CD14-positive monocyte (primary cell): ENCODE measurements around the gene RFX3. TPM values are rescaled to one million over a fixed set of nuclear protein-coding genes. Genes with fewer than 3 reads are reported as not detected.
A peak's percentile ranks its signal among the peaks of the same experiment; 100 is the strongest.

Experiments
- DNase-seq, 3 donors: peaks; one replicate each; pipeline ENCODE4 v3.0.0-alpha.2; 2011 to 2022
- H2AFZ ChIP-seq: 2 replicates; pipeline ENCODE4 v1.6.0; 2012; ENCODE audit warnings: mild to moderate bottlenecking, low read depth, low read length, inconsistent platforms; ENCODE audit not compliant: insufficient read depth, poor library complexity, severe bottlenecking
- H3K27ac ChIP-seq, 2 donors: 1 replicate in 1 of 2; 2 replicates in 1 of 2; pipeline ENCODE4 v1.5.1; 2012 to 2013; ENCODE audit warnings: low read length in 2 of 2, control low read depth in 1 of 2, inconsistent platforms in 1 of 2, low read depth in 1 of 2, mild to moderate bottlenecking in 1 of 2
- H3K27me3 ChIP-seq, 2 donors: one replicate each; pipeline versions ENCODE4 v1.6.0 to v1.6.1; 2011 to 2013; ENCODE audit warnings: low read length in 2 of 2; ENCODE audit not compliant: control insufficient read depth in 2 of 2, insufficient read depth in 2 of 2
- H3K36me3 ChIP-seq, 2 donors: replicated peaks in 1 of 2; 1 replicate in 1 of 2; 2 replicates in 1 of 2; pipeline versions ENCODE4 v1.5.1 to v1.6.1; 2012 to 2013; ENCODE audit warnings: low read length in 2 of 2, control low read depth in 1 of 2, inconsistent platforms in 1 of 2, mild to moderate bottlenecking in 1 of 2; ENCODE audit not compliant: insufficient read depth in 2 of 2, control insufficient read depth in 1 of 2
- H3K4me1 ChIP-seq, 2 donors: 1 replicate in 1 of 2; 2 replicates in 1 of 2; pipeline versions ENCODE4 v1.5.1 to v1.6.1; 2012 to 2013; ENCODE audit warnings: low read length in 2 of 2, control low read depth in 1 of 2, inconsistent platforms in 1 of 2, mild to moderate bottlenecking in 1 of 2, moderate library complexity in 1 of 2; ENCODE audit not compliant: insufficient read depth in 2 of 2, control insufficient read depth in 1 of 2
- H3K4me2 ChIP-seq: replicated peaks from 2 replicates; pipeline ENCODE3; 2012; ENCODE audit warnings: low read length, moderate library complexity, mild to moderate bottlenecking; ENCODE audit not compliant: poor library complexity, severe bottlenecking; ENCODE audit errors: extremely low read depth
- H3K4me3 ChIP-seq, 3 experiments: fragments of 200-600 bp in 1 of 3; sonication (generic) in 1 of 3; replicated peaks in 1 of 3; 1 replicate in 2 of 3; 2 replicates in 1 of 3; pipeline ENCODE4 v1.5.1; 2011 to 2013; ENCODE audit warnings: low read length in 3 of 3, mild to moderate bottlenecking in 3 of 3, control low read depth in 2 of 3, low read depth in 2 of 3, inconsistent platforms in 1 of 3, moderate library complexity in 1 of 3
- H3K79me2 ChIP-seq: 2 replicates; pipeline ENCODE4 v1.6.0; 2012; ENCODE audit warnings: mild to moderate bottlenecking, control low read depth, inconsistent platforms, low read length, moderate library complexity; ENCODE audit not compliant: insufficient read depth
- H3K9ac ChIP-seq: 2 replicates; pipeline ENCODE4 v1.6.0; 2017; ENCODE audit warnings: low read length, mild to moderate bottlenecking; ENCODE audit not compliant: insufficient read depth, poor library complexity, severe bottlenecking
- H3K9me3 ChIP-seq, 2 donors: replicated peaks in 1 of 2; 1 replicate in 1 of 2; 2 replicates in 1 of 2; pipeline versions ENCODE4 v1.5.1 to v1.6.1; 2012 to 2013; ENCODE audit warnings: low read length in 2 of 2, control low read depth in 1 of 2; ENCODE audit not compliant: control insufficient read depth in 1 of 2, insufficient read depth in 1 of 2
- H4K20me1 ChIP-seq: 2 replicates; pipeline ENCODE4 v1.6.0; 2012; ENCODE audit warnings: mild to moderate bottlenecking, low read length, control low read depth, moderate library complexity; ENCODE audit not compliant: insufficient read depth
- H3K27ac Mint-ChIP-seq, 7 donors: one replicate each; pipeline ENCODE4 v1.8.0; 2020; ENCODE audit warnings: mild to moderate bottlenecking in 7 of 7, mixed read lengths in 7 of 7, moderate library complexity in 6 of 7, inconsistent platforms in 2 of 7
- H3K27me3 Mint-ChIP-seq, 3 donors: one replicate each; pipeline ENCODE4 v1.8.0; 2021 to 2022; ENCODE audit warnings: low read depth in 3 of 3, mild to moderate bottlenecking in 3 of 3, mixed read lengths in 3 of 3, moderate library complexity in 3 of 3, inconsistent platforms in 1 of 3
- H3K36me3 Mint-ChIP-seq, 2 donors: one replicate each; pipeline ENCODE4 v1.8.0; 2020; ENCODE audit warnings: mixed read lengths in 2 of 2, inconsistent platforms in 1 of 2, mild to moderate bottlenecking in 1 of 2
- H3K4me1 Mint-ChIP-seq: one replicate; pipeline ENCODE4 v1.8.0; 2020; ENCODE audit warnings: mild to moderate bottlenecking, mixed read lengths
- H3K4me3 Mint-ChIP-seq, 2 donors: one replicate each; pipeline ENCODE4 v1.8.0; 2020; ENCODE audit warnings: mild to moderate bottlenecking in 2 of 2, mixed read lengths in 2 of 2, moderate library complexity in 1 of 2
- H3K9me3 Mint-ChIP-seq, 7 donors: one replicate each; pipeline ENCODE4 v1.8.0; 2020 to 2022; ENCODE audit warnings: mixed read lengths in 7 of 7, mild to moderate bottlenecking in 6 of 7, moderate library complexity in 6 of 7, inconsistent platforms in 2 of 7
- CTCF ChIP-seq: fragments of 200-600 bp; IDR thresholded peaks from one replicate; pipeline ENCODE4 v1.8.0; 2022; ENCODE audit warnings: antibody characterized with exemption, mild to moderate bottlenecking
- WGBS: methylation state at CpG from one replicate; pipeline ENCODE4 v1.1.5; 2013; ENCODE audit warnings: missing lambda C conversion rate; ENCODE audit not compliant: insufficient coverage; 5-methylcytosine and 5-hydroxymethylcytosine counted together
- intact Hi-C, 2 donors: fragments of 100-400 bp; cut with micrococcal nuclease; formaldehyde crosslinking; loops; one replicate each; pipeline versions ENCODE4 v1.15.0 to v1.15.1; 2023
- polyA plus RNA-seq, 3 donors: library from polyadenylated mRNA; depleted of rRNA in 1 of 3; unstranded in 2 of 3; stranded (reverse) in 1 of 3; fragments of 300-500 nt in 2 of 3; fragments of >200 nt in 1 of 3; fragmentation: Illumina TruSeq in 2 of 3; gene quantifications; 1 replicate in 2 of 3; 2 replicates in 1 of 3; pipeline ENCODE4 v1.2.3, GENCODE V29; 2012 to 2021

RFX3 gene
- polyA plus RNA-seq, 3 donors, result 1.7 to 5.2 (median 3.2) TPM

DNA sequence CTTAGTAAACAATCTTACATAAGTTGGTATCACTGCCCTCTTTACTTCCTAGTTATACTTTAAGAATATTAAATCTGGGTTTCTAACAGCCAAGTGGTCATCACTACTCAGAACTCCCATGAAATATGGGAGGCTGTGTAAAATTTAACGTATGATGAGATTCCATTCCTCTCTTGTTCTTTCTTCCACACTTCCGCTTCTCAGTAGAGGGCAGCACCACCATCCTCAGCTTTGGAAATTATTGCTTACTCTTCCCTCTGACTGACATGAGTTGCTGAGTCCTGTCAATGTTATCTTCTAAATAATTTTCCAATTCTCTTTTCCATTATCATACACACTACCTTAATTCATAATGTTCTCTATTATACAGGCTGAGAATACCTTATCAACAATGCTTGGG lies 194.0 kb downstream of the RFX3 start:
- H3K9me3 ChIP-seq, result no peaks in the 10 kb centered on the region
- intact Hi-C loops, result no loop called here
- no peak overlapping the region for H3K9ac ChIP-seq
- no peak overlapping the region for H3K4me3 ChIP-seq
- no peaks in the 10 kb centered on the region for H3K9me3 Mint-ChIP-seq
- no peaks in the 10 kb centered on the region for H3K36me3 ChIP-seq
- no peaks in the 10 kb centered on the region for H3K79me2 ChIP-seq
- H2AFZ ChIP-seq, result no peak overlapping the region
- no peaks in the 10 kb centered on the region for H3K4me1 Mint-ChIP-seq
- WGBS, result no CpG with 5 or more reads among the region's 2 CpGs
- H3K27ac ChIP-seq, result no peak overlapping the region
- no peaks in the 10 kb centered on the region for H3K27me3 Mint-ChIP-seq
- H4K20me1 ChIP-seq, result no peaks in the 10 kb centered on the region
- no peak overlapping the region for H3K27ac Mint-ChIP-seq
- H3K27me3 ChIP-seq, result no peaks in the 10 kb centered on the region
- DNase-seq, result peak in 2 of 3 donors; percentile 2 to 5
- peaks cover 0 to 4% of the 10 kb centered on the region in 2 donors for H3K36me3 Mint-ChIP-seq
- H3K4me2 ChIP-seq, result no peak overlapping the region
- peak; percentile 54 for TF ChIP-seq CTCF
- H3K4me3 Mint-ChIP-seq, result no peak overlapping the region
- H3K4me1 ChIP-seq, result no peaks in the 10 kb centered on the region

DNA sequence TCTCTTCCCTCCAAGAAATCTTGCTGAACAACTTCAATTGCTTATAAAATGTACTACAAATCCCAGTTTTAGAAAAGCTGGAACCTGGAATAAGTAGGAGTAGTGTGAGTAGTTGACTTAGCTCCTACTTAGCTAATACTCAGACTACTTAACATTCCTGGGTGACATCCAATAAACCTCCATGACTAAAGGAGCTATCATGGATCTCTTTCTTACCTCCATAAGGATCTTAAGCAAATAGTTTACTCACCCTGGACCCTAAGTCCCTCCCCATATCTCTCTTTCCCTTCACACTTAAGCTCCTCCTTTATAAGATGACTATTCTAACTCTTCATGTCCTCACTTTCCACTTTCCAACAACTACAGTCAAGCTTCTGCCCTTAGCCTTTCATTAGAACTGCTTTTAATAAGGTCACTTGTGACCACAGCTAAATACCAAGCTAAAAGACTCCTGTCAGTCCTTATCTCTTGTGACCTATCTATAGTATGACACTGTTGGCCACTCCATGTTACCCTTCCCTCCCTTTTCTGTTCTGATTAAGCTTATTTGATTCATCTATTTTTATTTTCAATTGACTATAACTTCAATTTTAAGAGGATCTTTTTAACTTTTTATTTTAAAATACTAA lies 194.9 kb downstream of the RFX3 start:
- H3K4me1 Mint-ChIP-seq, result no peaks in the 10 kb centered on the region
- Histone ChIP-seq H3K36me3 (no peaks in the 10 kb centered on the region), H3K9ac (no peak overlapping the region), H3K79me2 (no peaks in the 10 kb centered on the region), H2AFZ (no peak overlapping the region), H3K4me3 (no peak overlapping the region), H3K4me2 (no peak overlapping the region), H3K27ac (no peak overlapping the region), H3K9me3 (no peaks in the 10 kb centered on the region), H4K20me1 (no peaks in the 10 kb centered on the region), H3K27me3 (no peaks in the 10 kb centered on the region), H3K4me1 (no peaks in the 10 kb centered on the region)
- H3K9me3 Mint-ChIP-seq, result no peaks in the 10 kb centered on the region
- no peak overlapping the region for H3K4me3 Mint-ChIP-seq
- peaks cover 0 to 4% of the 10 kb centered on the region in 2 donors for H3K36me3 Mint-ChIP-seq
- DNase-seq, result no peak
- H3K27me3 Mint-ChIP-seq, result no peaks in the 10 kb centered on the region
- intact Hi-C loops, result no loop called here
- no peak for TF ChIP-seq CTCF
- no peak overlapping the region for H3K27ac Mint-ChIP-seq
